OCI-M1 (cell line): Measurements from ENCODE around the gene DAP3.

Experiments used
- DNase-seq: peaks from one replicate; lab custom pipeline; 2025; lab: John Stamatoyannopoulos, UW

Gene DAP3

GRCh38 chr1:155776414-155776813 lies 87.5 kb downstream of the DAP3 start:
- DNase-seq: peak; percentile 42

GRCh38 chr1:155777582-155777981 lies 88.7 kb downstream of the DAP3 start:
- no peak for DNase-seq
